Measurements from ENCODE around the gene GLG1.

GLG1 gene

GRCh38 chr16:74500907-74501306, 106.0 kb downstream of the GLG1 start:
- DNase-seq (ENCODE audit: low read depth, low spot score), result no peak

GRCh38 chr16:74499114-74499513, 107.8 kb downstream of the GLG1 start:
- no peak for DNase-seq (ENCODE audit: low read depth, low spot score)
- no peak overlapping the region for H3K4me3 ChIP-seq (ENCODE audit: low read length)

More at GRCh38 chr16:74500907-74501306, 106.0 kb downstream of the GLG1 start:
- H3K4me3 ChIP-seq (ENCODE audit: low read length), result no peak overlapping the region

GRCh38 chr16:74497761-74498160, 109.2 kb downstream of the GLG1 start:
- no peak overlapping the region for H3K4me3 ChIP-seq (ENCODE audit: low read length)
- no peak for DNase-seq (ENCODE audit: low read depth, low spot score)

- no peak overlapping the region for H3K4me3 ChIP-seq (ENCODE audit: low read length)
- DNase-seq (ENCODE audit: low read depth, low spot score), result no peak
These were observed 110.9 kb downstream of the GLG1 start for GRCh38 chr16:74496054-74496453.

- no peak for DNase-seq (ENCODE audit: low read depth, low spot score)
- no peak overlapping the region for H3K4me3 ChIP-seq (ENCODE audit: low read length)
These were observed 113.9 kb downstream of the GLG1 start for GRCh38 chr16:74492976-74493375.

GRCh38 chr16:74487634-74488495, 119.0 kb downstream of the GLG1 start:
- no peak for DNase-seq (ENCODE audit: low read depth, low spot score)
- H3K4me3 ChIP-seq (ENCODE audit: low read length), result no peak overlapping the region

GRCh38 chr16:74485916-74486315, 121.0 kb downstream of the GLG1 start:
- DNase-seq (ENCODE audit: low read depth, low spot score), result no peak
- no peak overlapping the region for H3K4me3 ChIP-seq (ENCODE audit: low read length)

- no peak for DNase-seq (ENCODE audit: low read depth, low spot score)
- no peak overlapping the region for H3K4me3 ChIP-seq (ENCODE audit: low read length)
These were observed 126.5 kb downstream of the GLG1 start for GRCh38 chr16:74480150-74481029.

- no peak overlapping the region for H3K4me3 ChIP-seq (ENCODE audit: low read length)
- DNase-seq (ENCODE audit: low read depth, low spot score), result no peak
These were observed 129.7 kb downstream of the GLG1 start for GRCh38 chr16:74477226-74477625.

GRCh38 chr16:74474416-74474815, 132.5 kb downstream of the GLG1 start:
- no peak for DNase-seq (ENCODE audit: low read depth, low spot score)
- H3K4me3 ChIP-seq (ENCODE audit: low read length), result no peak overlapping the region

GRCh38 chr16:74472540-74472939, 134.4 kb downstream of the GLG1 start:
- H3K4me3 ChIP-seq (ENCODE audit: low read length), result no peak overlapping the region
- no peak for DNase-seq (ENCODE audit: low read depth, low spot score)

- no peak for DNase-seq (ENCODE audit: low read depth, low spot score)
These were observed 134.9 kb downstream of the GLG1 start for GRCh38 chr16:74472010-74472409.

GRCh38 chr16:74469946-74470478, 136.9 kb downstream of the GLG1 start:
- H3K4me3 ChIP-seq (ENCODE audit: low read length), result no peak overlapping the region
- no peak for DNase-seq (ENCODE audit: low read depth, low spot score)

More at GRCh38 chr16:74472010-74472409, 134.9 kb downstream of the GLG1 start:
- no peak overlapping the region for H3K4me3 ChIP-seq (ENCODE audit: low read length)

GRCh38 chr16:74468807-74469525, 137.9 kb downstream of the GLG1 start:
- no peak for DNase-seq (ENCODE audit: low read depth, low spot score)
- H3K4me3 ChIP-seq (ENCODE audit: low read length), result no peak overlapping the region

GRCh38 chr16:74466872-74467271, 140.0 kb downstream of the GLG1 start:
- DNase-seq (ENCODE audit: low read depth, low spot score), result peak; percentile 60
- H3K4me3 ChIP-seq (ENCODE audit: low read length), result no peak overlapping the region

- no peak overlapping the region for H3K4me3 ChIP-seq (ENCODE audit: low read length)
- DNase-seq (ENCODE audit: low read depth, low spot score), result no peak
These were observed 140.8 kb downstream of the GLG1 start for GRCh38 chr16:74465851-74466685.

GRCh38 chr16:74465281-74465680, 141.6 kb downstream of the GLG1 start:
- DNase-seq (ENCODE audit: low read depth, low spot score), result no peak
- no peak overlapping the region for H3K4me3 ChIP-seq (ENCODE audit: low read length)

GRCh38 chr16:74463888-74464287, 143.0 kb downstream of the GLG1 start:
- H3K4me3 ChIP-seq (ENCODE audit: low read length), result no peak overlapping the region
- DNase-seq (ENCODE audit: low read depth, low spot score), result no peak
